HG03575 (cell line): ENCODE measurements around the gene TMEM144.

Experiments used
- ATAC-seq: cut with Tn5 transposase; IDR thresholded peaks from one replicate; pipeline ENCODE4 v1.9.1; 2021; ENCODE audit not compliant: unreplicated experiment, insufficient number of reproducible peaks, low FRiP score; ENCODE audit errors: extremely low read depth

Gene TMEM144

GRCh38 chr4:158282252-158282651 is 72.0 kb downstream of the TMEM144 start:
- ATAC-seq = no peak

DNA sequence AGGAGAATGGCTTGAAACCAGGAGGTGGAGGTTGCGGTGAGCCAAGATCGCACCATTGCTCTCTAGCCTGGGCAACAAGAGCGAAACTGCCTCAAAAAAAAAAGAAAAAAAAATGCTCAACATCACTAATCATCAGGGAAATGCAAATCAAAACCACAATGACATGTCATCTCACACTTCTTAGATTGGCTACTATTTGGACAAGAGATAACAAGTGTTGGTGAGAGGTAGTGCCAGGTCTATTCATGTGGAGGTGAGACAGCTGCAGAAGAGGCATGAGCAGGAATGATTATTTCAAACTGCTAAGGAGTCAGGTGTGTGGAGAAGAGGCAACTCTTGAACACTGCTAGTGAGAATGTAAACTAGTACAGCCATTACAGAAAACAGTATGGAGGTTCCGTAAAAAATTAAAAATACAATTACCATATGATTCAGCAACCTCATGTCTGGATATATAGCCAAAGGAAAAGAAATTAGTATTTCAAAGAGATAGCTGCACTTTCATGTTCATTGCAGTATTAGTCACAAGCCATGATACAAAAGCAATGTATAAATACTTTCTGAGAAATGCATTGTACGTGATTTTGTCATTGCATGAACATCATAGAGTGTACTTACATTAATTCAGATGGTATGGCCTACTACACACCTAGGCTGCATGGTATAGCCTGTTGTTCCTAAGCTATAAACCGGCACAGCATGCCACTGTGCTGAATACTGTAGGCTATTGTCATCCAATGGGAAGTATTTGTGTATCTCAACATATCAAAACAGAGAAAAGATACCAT is 75.3 kb downstream of the TMEM144 start:
- ATAC-seq = no peak

- no peak for ATAC-seq
These were observed 80.6 kb downstream of the TMEM144 start for GRCh38 chr4:158290912-158291311.

GRCh38 chr4:158291334-158292055 is 81.2 kb downstream of the TMEM144 start:
- no peak for ATAC-seq

DNA sequence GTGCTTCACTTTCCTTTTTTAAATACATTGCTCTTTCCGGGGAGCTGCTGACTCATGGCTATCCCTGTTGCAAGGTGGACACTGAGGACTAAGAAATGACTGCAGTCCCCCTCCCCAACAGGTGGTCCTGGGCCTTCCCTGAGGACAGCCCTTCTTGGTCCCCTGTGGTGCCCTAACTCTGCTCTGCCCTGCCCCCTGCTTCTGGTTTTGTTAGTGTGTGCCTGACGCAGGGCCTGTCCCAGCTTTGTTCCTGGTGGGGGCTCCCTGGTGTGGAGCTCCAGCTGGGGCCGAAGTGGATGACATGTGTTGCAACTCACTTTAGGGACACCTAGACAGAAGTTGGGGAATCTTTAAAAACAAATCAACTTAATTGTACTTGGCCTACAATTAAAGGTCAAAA is 81.9 kb downstream of the TMEM144 start:
- no peak for ATAC-seq

- ATAC-seq = no peak
These were observed 84.8 kb downstream of the TMEM144 start for GRCh38 chr4:158295053-158295452.

DNA sequence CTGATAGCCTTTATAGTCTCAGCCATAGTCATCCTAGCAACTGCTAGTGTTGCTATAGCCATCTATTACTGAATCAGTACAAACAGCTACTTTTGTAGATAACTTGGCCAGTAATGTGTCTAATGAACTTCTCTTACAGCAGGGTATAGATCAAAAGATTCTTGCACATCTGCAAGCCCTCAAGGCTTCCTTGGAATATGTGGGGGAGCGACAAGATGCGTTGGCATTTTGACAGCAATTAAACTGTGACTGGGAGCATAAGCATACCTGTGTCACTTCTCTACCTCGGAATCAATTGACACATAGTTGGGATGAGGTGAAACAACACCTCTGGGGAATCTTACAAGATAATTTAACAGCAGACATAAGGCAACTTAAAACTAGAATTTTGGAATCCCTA is 87.6 kb downstream of the TMEM144 start:
- ATAC-seq = no peak

- no peak for ATAC-seq
These were observed 89.2 kb downstream of the TMEM144 start for GRCh38 chr4:158299459-158300007.

- no peak for ATAC-seq
These were observed 89.7 kb downstream of the TMEM144 start for GRCh38 chr4:158300012-158300411.

- ATAC-seq = no peak
These were observed 92.0 kb downstream of the TMEM144 start for GRCh38 chr4:158302076-158302866.

DNA sequence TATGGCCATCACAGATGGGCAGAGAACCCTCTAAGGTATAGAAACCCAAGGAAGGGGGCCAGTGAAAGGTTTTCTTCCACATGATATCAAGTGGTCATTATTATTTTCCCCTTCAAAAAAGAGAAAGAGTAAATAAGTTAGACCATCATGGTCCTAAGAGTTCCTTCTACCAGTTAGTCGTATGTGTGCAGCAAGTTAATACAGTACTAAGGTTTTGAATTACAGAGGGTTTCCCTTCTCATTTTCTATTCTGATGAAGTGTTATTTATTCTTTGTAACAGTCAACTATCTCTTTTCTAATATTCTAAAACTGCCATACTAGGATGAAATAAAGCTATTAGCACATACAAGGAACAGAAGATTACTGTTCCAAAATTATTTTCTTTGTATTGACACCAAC is 94.4 kb downstream of the TMEM144 start:
- ATAC-seq = no peak
